Stomach (tissue), 19 donors: ENCODE measurements around the gene BTBD17. TPM values are rescaled to one million over a fixed set of nuclear protein-coding genes. Genes with fewer than 3 reads are reported as not detected.
A peak's percentile ranks its signal among the peaks of the same experiment; 100 is the strongest.

Experiments
- DNase-seq, 2 donors: peaks; one replicate each; pipeline versions ENCODE4 v3.0.0 to v3.0.0-alpha.2; 2013 to 2019
- H3K27ac ChIP-seq, 5 donors: fragments of 200-600 bp in 4 of 5; sonication (generic) in 4 of 5; one replicate each; pipeline ENCODE4 v1.5.1; 2013 to 2019; ENCODE audit warnings: mild to moderate bottlenecking in 1 of 5, moderate library complexity in 1 of 5
- H3K27me3 ChIP-seq, 3 donors: fragments of 200-600 bp; sonication (generic); one replicate each; pipeline ENCODE4 v1.5.1; 2017 to 2019; ENCODE audit warnings: mixed run types in 1 of 3
- H3K36me3 ChIP-seq, 4 donors: fragments of 200-600 bp; sonication (generic); 1 replicate in 3 of 4; 2 replicates in 1 of 4; pipeline ENCODE4 v1.5.1; 2016 to 2019
- H3K4me1 ChIP-seq, 4 donors: fragments of 200-600 bp; sonication (generic); one replicate each; pipeline ENCODE4 v1.5.1; 2016 to 2019
- H3K4me3 ChIP-seq, 4 donors: fragments of 200-600 bp; sonication (generic) in 3 of 4; one replicate each; pipeline ENCODE4 v1.5.1; 2016 to 2019; ENCODE audit warnings: mild to moderate bottlenecking in 1 of 4
- H3K9me3 ChIP-seq, 4 donors: fragments of 200-600 bp; sonication (generic); one replicate each; pipeline ENCODE4 v1.5.1; 2016 to 2019
- EP300 ChIP-seq: sonication (generic); formaldehyde crosslinking; IDR thresholded peaks from one replicate; pipeline ENCODE4 v1.6.1; 2017; ENCODE audit warnings: antibody characterized with exemption
- POLR2A ChIP-seq, 4 donors: fragments of 450-650 bp; IDR thresholded peaks; one replicate each; pipeline ENCODE4 v1.6.1; 2016; ENCODE audit warnings: antibody characterized with exemption in 4 of 4, control low read depth in 2 of 4, mild to moderate bottlenecking in 1 of 4, moderate library complexity in 1 of 4
- POLR2AphosphoS5 ChIP-seq, 3 donors: sonication (generic); formaldehyde crosslinking; IDR thresholded peaks; one replicate each; pipeline ENCODE4 v1.6.1; 2016; ENCODE audit warnings: antibody characterized with exemption in 3 of 3
- WGBS, 5 donors: extraction: QIAGEN DNeasy Blood & Tissue Kit in 3 of 5; methylation state at CpG; one replicate each; pipeline versions ENCODE4 v1.1.5 to v1.1.7; 2013 to 2018; 5-methylcytosine and 5-hydroxymethylcytosine counted together
- intact Hi-C: fragments of 100-400 bp; cut with DNase I; formaldehyde crosslinking; loops from one replicate; pipeline ENCODE4 v1.15.1; 2023; ENCODE audit warnings: low total_unique reads
- long read RNA-seq, 10 donors: transcript quantifications; one replicate each; lab custom pipeline, GENCODE V29; 2026
- polyA plus RNA-seq, 3 donors: library from polyadenylated mRNA; stranded (reverse); fragments of 200-250 nt; gene quantifications; one replicate each; pipeline ENCODE4 v1.2.3, GENCODE V29; 2013
- total RNA-seq, 5 donors: library from RNA; depleted of rRNA; stranded (reverse); fragments of >200 nt; gene quantifications; one replicate each; pipeline versions ENCODE4 v1.1.0 to v1.2.3, GENCODE V29; 2014 to 2016
- TF ChIP-seq, protein P1 (sequence below), 7 experiments: fragments of 450-650 bp in 4 of 7; fragments of 200-600 bp in 3 of 7; sonication (generic) in 3 of 7; IDR thresholded peaks; one replicate each; pipeline ENCODE4 v1.5.1; 2016 to 2019; ENCODE audit warnings: antibody characterized with exemption in 7 of 7, control low read depth in 2 of 7, mild to moderate bottlenecking in 1 of 7
- donor health status: healthy with polysubstance abuse.
- donor health status: Bipolar disorder and iron deficiency.
- donor health status: healthy.

BTBD17 gene, protein sequence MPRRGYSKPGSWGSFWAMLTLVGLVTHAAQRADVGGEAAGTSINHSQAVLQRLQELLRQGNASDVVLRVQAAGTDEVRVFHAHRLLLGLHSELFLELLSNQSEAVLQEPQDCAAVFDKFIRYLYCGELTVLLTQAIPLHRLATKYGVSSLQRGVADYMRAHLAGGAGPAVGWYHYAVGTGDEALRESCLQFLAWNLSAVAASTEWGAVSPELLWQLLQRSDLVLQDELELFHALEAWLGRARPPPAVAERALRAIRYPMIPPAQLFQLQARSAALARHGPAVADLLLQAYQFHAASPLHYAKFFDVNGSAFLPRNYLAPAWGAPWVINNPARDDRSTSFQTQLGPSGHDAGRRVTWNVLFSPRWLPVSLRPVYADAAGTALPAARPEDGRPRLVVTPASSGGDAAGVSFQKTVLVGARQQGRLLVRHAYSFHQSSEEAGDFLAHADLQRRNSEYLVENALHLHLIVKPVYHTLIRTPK
- total RNA-seq (not detected), polyA plus RNA-seq (not detected)
- long read RNA-seq, donor 1, result 0 reads
- long read RNA-seq, donor 2, partial matches to known transcripts, result 0 of 2 reads
- long read RNA-seq, donor 2, other reads (novel, unspliced or antisense), result 0 of 2 reads
- long read RNA-seq, donor 3, result 0 reads
- long read RNA-seq, donor 4, result 0 reads
- long read RNA-seq, donor 5, result 0 reads
- long read RNA-seq, donor 6, partial matches to known transcripts, result 0 of 2 reads
- long read RNA-seq, donor 6, other reads (novel, unspliced or antisense), result 0 of 2 reads
- long read RNA-seq, donor 7, partial matches to known transcripts, result 0 of 2 reads
- long read RNA-seq, donor 7, other reads (novel, unspliced or antisense), result 0 of 2 reads
- long read RNA-seq, donor 8, result 0 reads
- long read RNA-seq, donor 9, result 0 reads
- long read RNA-seq, donor 10, partial matches to known transcripts, result 0 of 1 reads
- long read RNA-seq, donor 10, other reads (novel, unspliced or antisense), result 0 of 1 reads

DNA sequence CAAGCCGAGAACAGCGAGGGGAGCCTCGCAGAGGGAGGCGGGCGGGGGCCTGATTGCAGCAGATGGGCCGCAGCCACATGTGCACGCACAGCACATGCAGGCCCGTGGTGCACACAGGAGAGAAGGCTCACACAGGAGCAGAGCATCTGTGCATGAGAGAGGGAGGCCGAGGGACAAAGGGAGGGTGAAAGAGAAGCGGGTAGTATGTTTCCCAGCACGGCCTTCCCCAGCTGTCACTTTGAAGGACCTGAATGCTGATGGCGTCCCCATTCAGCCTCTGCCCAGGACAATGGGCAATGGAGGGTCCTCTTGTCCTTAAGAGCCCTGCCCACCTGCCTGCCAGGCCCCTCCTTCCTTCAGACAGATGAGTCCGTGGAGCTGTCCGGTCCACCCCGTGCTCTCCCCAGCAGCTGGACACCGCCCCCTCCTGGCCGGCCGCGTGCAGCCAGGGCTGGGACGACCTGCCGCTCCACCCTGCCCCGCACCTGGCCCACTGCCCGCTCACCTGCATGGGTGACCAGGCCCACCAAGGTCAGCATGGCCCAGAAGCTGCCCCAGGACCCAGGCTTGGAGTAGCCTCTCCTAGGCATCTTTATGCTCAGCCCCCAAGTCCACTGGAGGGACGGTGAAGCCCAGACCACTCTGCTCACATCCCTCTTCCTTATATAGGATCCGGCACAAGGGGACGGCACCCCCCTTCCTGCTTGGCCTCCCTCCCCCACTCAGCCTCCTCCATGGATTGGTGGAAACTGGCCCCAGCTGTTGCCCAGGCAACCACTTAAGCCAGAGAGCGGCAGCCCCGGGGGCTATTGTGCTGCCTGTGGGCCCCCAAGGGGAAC is at the start of gene BTBD17:
BTBD17 (minus strand) TSS at position 639 of the 839 bp plus-strand sequence; CDS start at position 590, 49 bp downstream.
- H3K9me3 ChIP-seq, result no peaks in the 10 kb centered on the region
- TF ChIP-seq POLR2AphosphoS5 (IDR thresholded peaks at IDR 0.05), result no peak
- TF ChIP-seq, protein P1, sequence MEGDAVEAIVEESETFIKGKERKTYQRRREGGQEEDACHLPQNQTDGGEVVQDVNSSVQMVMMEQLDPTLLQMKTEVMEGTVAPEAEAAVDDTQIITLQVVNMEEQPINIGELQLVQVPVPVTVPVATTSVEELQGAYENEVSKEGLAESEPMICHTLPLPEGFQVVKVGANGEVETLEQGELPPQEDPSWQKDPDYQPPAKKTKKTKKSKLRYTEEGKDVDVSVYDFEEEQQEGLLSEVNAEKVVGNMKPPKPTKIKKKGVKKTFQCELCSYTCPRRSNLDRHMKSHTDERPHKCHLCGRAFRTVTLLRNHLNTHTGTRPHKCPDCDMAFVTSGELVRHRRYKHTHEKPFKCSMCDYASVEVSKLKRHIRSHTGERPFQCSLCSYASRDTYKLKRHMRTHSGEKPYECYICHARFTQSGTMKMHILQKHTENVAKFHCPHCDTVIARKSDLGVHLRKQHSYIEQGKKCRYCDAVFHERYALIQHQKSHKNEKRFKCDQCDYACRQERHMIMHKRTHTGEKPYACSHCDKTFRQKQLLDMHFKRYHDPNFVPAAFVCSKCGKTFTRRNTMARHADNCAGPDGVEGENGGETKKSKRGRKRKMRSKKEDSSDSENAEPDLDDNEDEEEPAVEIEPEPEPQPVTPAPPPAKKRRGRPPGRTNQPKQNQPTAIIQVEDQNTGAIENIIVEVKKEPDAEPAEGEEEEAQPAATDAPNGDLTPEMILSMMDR (IDR thresholded peaks at IDR 0.05), result peak in 5 of 7 experiments; percentile 33 to 68 (median 56)
- H3K4me1 ChIP-seq, result peaks cover 7 to 28% (median 22%) of the 10 kb centered on the region in 4 donors
- no peaks in the 10 kb centered on the region for H3K36me3 ChIP-seq
- H3K4me3 ChIP-seq, result no peak within 1 kb of the TSS
- peak; percentile 64 to 79 for DNase-seq
- H3K27me3 ChIP-seq, result peaks cover 16 to 73% (median 62%) of the 10 kb centered on the region in 3 donors
- H3K27ac ChIP-seq, result no peak within 1 kb of the TSS
- intact Hi-C loops, result no loop called here
- 23 to 29% (median 27%) methylated on average over 24 to 28 of the region's 28 CpGs for WGBS, 5 donors

DNA sequence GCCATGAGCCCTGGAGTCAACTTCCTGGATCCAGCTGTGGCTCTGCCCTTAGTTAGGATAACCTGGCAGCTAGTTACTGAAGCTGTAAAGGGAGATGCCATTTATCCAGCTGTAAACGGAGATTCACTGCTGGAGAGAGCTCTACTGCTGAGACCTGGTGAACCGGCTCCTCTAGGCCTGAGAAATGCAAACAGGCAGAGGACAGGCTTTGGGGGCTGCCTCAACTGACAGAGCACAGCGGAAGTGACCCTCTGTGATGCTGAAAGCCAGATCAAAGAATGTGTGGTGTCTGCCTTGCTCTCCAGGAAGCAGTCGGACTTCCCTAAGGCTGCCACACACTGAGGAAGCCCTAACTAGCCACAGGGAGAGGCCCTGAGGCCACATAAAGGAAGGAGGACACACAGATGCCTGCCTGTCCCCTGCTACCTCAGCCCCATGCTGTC is 48.4 kb upstream of the BTBD17 start:
- intact Hi-C loops, result no loop called here
- DNase-seq, result no peak
- WGBS, 5 donors, result 49 to 68% (median 67%) methylated on average over 4 of the region's 4 CpGs

GRCh38 chr17:74408815-74409214 is 47.1 kb upstream of the BTBD17 start:
- intact Hi-C loops, result no loop called here
- no peaks in the 10 kb centered on the region for H3K9me3 ChIP-seq

More for the DNA sequence above, 48.4 kb upstream of the BTBD17 start:
- peaks cover 31 to 36% (median 34%) of the 10 kb centered on the region in 4 donors for H3K4me1 ChIP-seq
- H3K27me3 ChIP-seq, result no peaks in the 10 kb centered on the region
- TF ChIP-seq EP300, result no peak
- no peak for TF ChIP-seq POLR2A (IDR thresholded peaks at IDR 0.05)
- TF ChIP-seq, protein P1 (IDR thresholded peaks at IDR 0.05), result no peak
- TF ChIP-seq POLR2AphosphoS5 (IDR thresholded peaks at IDR 0.05), result no peak
- H3K27ac ChIP-seq, result peak overlapping the region; percentile 77 to 85 (median 80)
- no peaks in the 10 kb centered on the region for H3K36me3 ChIP-seq
- H3K9me3 ChIP-seq, result no peaks in the 10 kb centered on the region
- no peak overlapping the region for H3K4me3 ChIP-seq

GRCh38 chr17:74408262-74408661 is 46.6 kb upstream of the BTBD17 start:
- TF ChIP-seq EP300 (no peak), POLR2A (IDR thresholded peaks at IDR 0.05) (no peak), POLR2AphosphoS5 (IDR thresholded peaks at IDR 0.05) (no peak)
- TF ChIP-seq, protein P1 (IDR thresholded peaks at IDR 0.05), result peak in 1 of 7 experiments; percentile 7
- Histone ChIP-seq H3K27me3 (peaks cover 0 to 10% (median 0%) of the 10 kb centered on the region in 3 donors), H3K4me1 (peaks cover 32 to 43% (median 37%) of the 10 kb centered on the region in 4 donors), H3K4me3 (no peak overlapping the region), H3K27ac (peak overlapping the region; percentile 64 to 85 (median 80)), H3K36me3 (no peaks in the 10 kb centered on the region), H3K9me3 (no peaks in the 10 kb centered on the region)
- peak; percentile 59 to 65 for DNase-seq
- 36 to 46% (median 38%) methylated on average over 3 of the region's 3 CpGs for WGBS, 5 donors
- intact Hi-C loops, result no loop called here

More at GRCh38 chr17:74408815-74409214, 47.1 kb upstream of the BTBD17 start:
- Histone ChIP-seq H3K4me1 (peaks cover 32 to 39% (median 36%) of the 10 kb centered on the region in 4 donors), H3K27ac (peak overlapping the region; percentile 77 to 85 (median 80)), H3K4me3 (no peak overlapping the region), H3K36me3 (no peaks in the 10 kb centered on the region), H3K27me3 (peaks cover 0 to 7% (median 0%) of the 10 kb centered on the region in 3 donors)
- no peak for TF ChIP-seq POLR2A (IDR thresholded peaks at IDR 0.05)
- TF ChIP-seq POLR2AphosphoS5 (IDR thresholded peaks at IDR 0.05), result peak; percentile 8 to 56 (median 49)
- WGBS, 5 donors, result 15 to 40% (median 23%) methylated on average over 4 of the region's 4 CpGs
- DNase-seq, result peak; percentile 69 to 82
